NB4 (cell line): ENCODE results near the gene MSMO1.

Experiments used
- CTCF ChIP-seq: IDR thresholded peaks from one replicate; pipeline ENCODE4 v1.5.1; 2012; ENCODE audit warnings: low read depth, low read length
- POLR2A ChIP-seq: IDR thresholded peaks from 2 replicates; pipeline ENCODE4 v1.6.1; 2011; ENCODE audit warnings: mild to moderate bottlenecking; ENCODE audit not compliant: insufficient read length; ENCODE audit errors: extremely low read depth

- no peak for TF ChIP-seq CTCF
- no peak for TF ChIP-seq POLR2A
Measured at GRCh38 chr4:165294907-165295306, 32.6 kb upstream of the MSMO1 start.
